Measurements from ENCODE around the gene GNRH2.

The GNRH2 gene

DNA sequence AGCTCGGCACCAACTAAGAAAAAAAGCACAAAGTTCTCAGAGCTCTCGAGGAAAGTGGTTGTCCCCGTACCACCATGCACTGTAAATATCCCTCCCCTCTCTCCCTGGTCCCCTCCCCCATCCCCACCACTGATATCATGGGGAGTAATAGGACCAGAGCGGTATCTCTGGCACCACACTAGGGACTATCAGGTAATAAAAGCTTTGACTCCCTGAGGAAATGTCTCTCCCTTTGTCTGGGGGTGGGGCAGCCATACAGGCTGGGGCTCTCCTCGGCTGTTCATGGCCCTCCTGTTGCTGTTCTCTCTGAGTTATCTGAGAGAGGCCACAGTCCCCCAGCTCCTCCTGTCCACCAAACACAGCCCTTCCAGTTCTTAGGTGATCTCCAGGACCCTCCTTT lies 5.0 kb upstream of the GNRH2 start:
- H3K4me3 ChIP-seq (ENCODE audit: low read length): no peak overlapping the region
- H3K79me2 ChIP-seq (ENCODE audit: low read length): no peaks in the 10 kb centered on the region
- no peak overlapping the region for H2AFZ ChIP-seq (ENCODE audit: low read depth, low read length)
- no peak overlapping the region for H3K9ac ChIP-seq (ENCODE audit: low read length)
- H3K9me3 ChIP-seq (ENCODE audit: insufficient read depth, low read length): no peaks in the 10 kb centered on the region
- H3K4me2 ChIP-seq (ENCODE audit: low read length): no peak overlapping the region
- TF ChIP-seq, protein P1, sequence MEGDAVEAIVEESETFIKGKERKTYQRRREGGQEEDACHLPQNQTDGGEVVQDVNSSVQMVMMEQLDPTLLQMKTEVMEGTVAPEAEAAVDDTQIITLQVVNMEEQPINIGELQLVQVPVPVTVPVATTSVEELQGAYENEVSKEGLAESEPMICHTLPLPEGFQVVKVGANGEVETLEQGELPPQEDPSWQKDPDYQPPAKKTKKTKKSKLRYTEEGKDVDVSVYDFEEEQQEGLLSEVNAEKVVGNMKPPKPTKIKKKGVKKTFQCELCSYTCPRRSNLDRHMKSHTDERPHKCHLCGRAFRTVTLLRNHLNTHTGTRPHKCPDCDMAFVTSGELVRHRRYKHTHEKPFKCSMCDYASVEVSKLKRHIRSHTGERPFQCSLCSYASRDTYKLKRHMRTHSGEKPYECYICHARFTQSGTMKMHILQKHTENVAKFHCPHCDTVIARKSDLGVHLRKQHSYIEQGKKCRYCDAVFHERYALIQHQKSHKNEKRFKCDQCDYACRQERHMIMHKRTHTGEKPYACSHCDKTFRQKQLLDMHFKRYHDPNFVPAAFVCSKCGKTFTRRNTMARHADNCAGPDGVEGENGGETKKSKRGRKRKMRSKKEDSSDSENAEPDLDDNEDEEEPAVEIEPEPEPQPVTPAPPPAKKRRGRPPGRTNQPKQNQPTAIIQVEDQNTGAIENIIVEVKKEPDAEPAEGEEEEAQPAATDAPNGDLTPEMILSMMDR (IDR thresholded peaks at IDR 0.05; ENCODE audit: low read depth, low read length): no peak
- no peak for TF ChIP-seq EZH2phosphoT487 (IDR thresholded peaks at IDR 0.05; ENCODE audit: low read depth)
- no peak overlapping the region for H3K27ac ChIP-seq (ENCODE audit: low read length)
- no peaks in the 10 kb centered on the region for H3K4me1 ChIP-seq (ENCODE audit: low read length)
- H4K20me1 ChIP-seq (ENCODE audit: insufficient read depth, low read length): no peaks in the 10 kb centered on the region
- no peaks in the 10 kb centered on the region for H3K27me3 ChIP-seq (ENCODE audit: low read depth, low read length)
- H3K36me3 ChIP-seq (replicated peaks; ENCODE audit: low read depth, low read length): peaks cover 42% of the 10 kb centered on the region

GRCh38 chr20:3039426-3039825 lies 4.0 kb upstream of the GNRH2 start:
- Histone ChIP-seq H3K9ac (ENCODE audit: low read length) (no peak overlapping the region), H3K27ac (ENCODE audit: low read length) (no peak overlapping the region), H3K4me2 (ENCODE audit: low read length) (no peak overlapping the region), H3K4me3 (ENCODE audit: low read length) (no peak overlapping the region), H2AFZ (ENCODE audit: low read depth, low read length) (no peak overlapping the region), H3K27me3 (ENCODE audit: low read depth, low read length) (no peaks in the 10 kb centered on the region), H3K79me2 (ENCODE audit: low read length) (no peaks in the 10 kb centered on the region), H3K36me3 (replicated peaks; ENCODE audit: low read depth, low read length) (peaks cover 42% of the 10 kb centered on the region), H3K9me3 (ENCODE audit: insufficient read depth, low read length) (no peaks in the 10 kb centered on the region), H3K4me1 (ENCODE audit: low read length) (no peaks in the 10 kb centered on the region), H4K20me1 (ENCODE audit: insufficient read depth, low read length) (no peaks in the 10 kb centered on the region)
- TF ChIP-seq, protein P1 (IDR thresholded peaks at IDR 0.05; ENCODE audit: low read depth, low read length): no peak
- TF ChIP-seq EZH2phosphoT487 (IDR thresholded peaks at IDR 0.05; ENCODE audit: low read depth): no peak

DNA sequence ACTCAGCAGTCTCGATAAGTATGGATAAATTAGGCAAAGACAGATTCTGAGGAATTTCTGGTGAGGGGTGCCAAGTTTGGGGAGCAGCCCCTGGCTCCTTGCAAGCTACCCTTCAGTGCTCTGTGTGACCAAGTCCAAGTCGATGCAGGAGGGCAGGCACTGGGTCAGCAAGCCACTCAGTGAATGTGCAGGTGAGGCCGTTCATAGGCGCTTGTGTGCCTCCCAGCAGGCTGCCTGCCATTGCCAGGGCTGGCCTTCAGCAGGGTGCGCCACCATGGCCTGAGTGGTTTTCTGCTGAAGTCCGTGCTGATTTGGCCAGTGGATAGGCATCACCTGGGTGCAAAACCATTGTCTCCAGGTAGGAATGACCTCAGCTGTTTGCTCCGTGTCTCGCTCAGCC lies 3.3 kb upstream of the GNRH2 start:
- no peak for TF ChIP-seq EZH2phosphoT487 (IDR thresholded peaks at IDR 0.05; ENCODE audit: low read depth)
- TF ChIP-seq, protein P1 (IDR thresholded peaks at IDR 0.05; ENCODE audit: low read depth, low read length): no peak
- H3K27me3 ChIP-seq (ENCODE audit: low read depth, low read length): no peaks in the 10 kb centered on the region
- no peak overlapping the region for H3K27ac ChIP-seq (ENCODE audit: low read length)
- H3K9me3 ChIP-seq (ENCODE audit: insufficient read depth, low read length): no peaks in the 10 kb centered on the region
- no peak overlapping the region for H3K9ac ChIP-seq (ENCODE audit: low read length)
- H3K4me1 ChIP-seq (ENCODE audit: low read length): peaks cover 4% of the 10 kb centered on the region
- H3K36me3 ChIP-seq (replicated peaks; ENCODE audit: low read depth, low read length): peaks cover 42% of the 10 kb centered on the region
- H4K20me1 ChIP-seq (ENCODE audit: insufficient read depth, low read length): no peaks in the 10 kb centered on the region
- no peaks in the 10 kb centered on the region for H3K79me2 ChIP-seq (ENCODE audit: low read length)
- no peak overlapping the region for H3K4me3 ChIP-seq (ENCODE audit: low read length)
- H3K4me2 ChIP-seq (ENCODE audit: low read length): no peak overlapping the region
- H2AFZ ChIP-seq (ENCODE audit: low read depth, low read length): no peak overlapping the region

DNA sequence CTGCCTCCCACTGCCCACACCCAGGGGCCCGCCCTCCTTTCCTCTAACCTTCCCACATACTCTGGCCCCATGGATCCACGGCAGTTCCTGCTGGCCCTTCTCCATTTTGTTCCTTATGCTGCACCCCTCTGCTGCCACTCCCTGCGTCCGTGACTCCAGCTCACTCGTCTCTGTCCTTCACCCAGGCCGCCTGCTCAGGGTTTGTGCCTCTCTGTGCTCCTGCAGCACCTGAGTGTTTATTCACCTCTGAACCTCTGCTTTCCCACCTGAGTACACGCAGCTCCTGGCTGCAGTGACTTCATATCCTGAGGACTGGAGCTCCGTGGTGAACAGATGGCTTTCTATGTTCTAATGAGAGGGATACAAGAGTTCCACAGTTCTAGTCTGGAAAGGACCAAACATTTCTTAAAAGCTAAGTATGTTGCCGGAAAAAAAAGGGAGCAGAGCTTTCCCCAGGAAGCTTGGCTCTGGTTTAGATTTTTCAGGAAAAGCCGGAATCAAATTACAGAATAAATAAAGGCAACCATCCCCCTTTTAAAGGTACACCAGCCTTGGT lies 1.5 kb upstream of the GNRH2 start:
- Histone ChIP-seq H3K4me1 (ENCODE audit: low read length) (peaks cover 7% of the 10 kb centered on the region), H3K36me3 (replicated peaks; ENCODE audit: low read depth, low read length) (peaks cover 27% of the 10 kb centered on the region), H3K9me3 (ENCODE audit: insufficient read depth, low read length) (no peaks in the 10 kb centered on the region), H3K79me2 (ENCODE audit: low read length) (peaks cover 10% of the 10 kb centered on the region), H3K9ac (ENCODE audit: low read length) (no peak overlapping the region), H3K27me3 (ENCODE audit: low read depth, low read length) (no peaks in the 10 kb centered on the region), H2AFZ (ENCODE audit: low read depth, low read length) (no peak overlapping the region), H3K27ac (ENCODE audit: low read length) (no peak overlapping the region), H3K4me3 (ENCODE audit: low read length) (no peak overlapping the region), H3K4me2 (ENCODE audit: low read length) (no peak overlapping the region), H4K20me1 (ENCODE audit: insufficient read depth, low read length) (no peaks in the 10 kb centered on the region; the same call in 1 of the 2 replicates)
- TF ChIP-seq EZH2phosphoT487 (IDR thresholded peaks at IDR 0.05; ENCODE audit: low read depth): no peak
- TF ChIP-seq, protein P1 (IDR thresholded peaks at IDR 0.05; ENCODE audit: low read depth, low read length): no peak
